Neutrophil (primary cell): Measurements from ENCODE around the gene SERPINB11.

Experiments
- H3K27ac ChIP-seq: fragments of 200-600 bp; sonication (generic); 2 replicates; pipeline ENCODE4 v1.5.1; 2016; ENCODE audit warnings: mild to moderate bottlenecking, moderate library complexity
- H3K27me3 ChIP-seq: fragments of 200-600 bp; sonication (generic); 2 replicates; pipeline ENCODE4 v1.6.0; 2016; ENCODE audit warnings: mild to moderate bottlenecking
- H3K36me3 ChIP-seq: fragments of 200-600 bp; sonication (generic); 2 replicates; pipeline ENCODE4 v1.5.1; 2017
- H3K4me1 ChIP-seq, 2 experiments: fragments of 200-600 bp in 1 of 2; sonication (generic) in 1 of 2; 1 replicate in 1 of 2; 2 replicates in 1 of 2; pipeline versions ENCODE4 v1.5.1 to v1.6.1; 2013 to 2016; ENCODE audit warnings: low read depth in 1 of 2, low read length in 1 of 2, mild to moderate bottlenecking in 1 of 2, moderate library complexity in 1 of 2; ENCODE audit not compliant: control insufficient read depth in 1 of 2, insufficient read depth in 1 of 2
- H3K4me3 ChIP-seq, 2 experiments: fragments of 200-600 bp in 1 of 2; sonication (generic) in 1 of 2; 1 replicate in 1 of 2; 2 replicates in 1 of 2; pipeline ENCODE4 v1.5.1; 2013 to 2016; ENCODE audit warnings: low read depth in 1 of 2, low read length in 1 of 2, mild to moderate bottlenecking in 1 of 2, moderate library complexity in 1 of 2
- H3K9me3 ChIP-seq: fragments of 200-600 bp; sonication (generic); 2 replicates; pipeline ENCODE4 v1.5.1; 2016
- TF ChIP-seq, protein P1 (sequence below): fragments of 200-600 bp; sonication (generic); IDR thresholded peaks from 2 replicates; pipeline ENCODE4 v1.5.1; 2016; ENCODE audit warnings: antibody characterized with exemption

Gene SERPINB11

GRCh38 chr18:63679820-63680606 lies 22.7 kb upstream of the SERPINB11 start:
- TF ChIP-seq, protein P1, sequence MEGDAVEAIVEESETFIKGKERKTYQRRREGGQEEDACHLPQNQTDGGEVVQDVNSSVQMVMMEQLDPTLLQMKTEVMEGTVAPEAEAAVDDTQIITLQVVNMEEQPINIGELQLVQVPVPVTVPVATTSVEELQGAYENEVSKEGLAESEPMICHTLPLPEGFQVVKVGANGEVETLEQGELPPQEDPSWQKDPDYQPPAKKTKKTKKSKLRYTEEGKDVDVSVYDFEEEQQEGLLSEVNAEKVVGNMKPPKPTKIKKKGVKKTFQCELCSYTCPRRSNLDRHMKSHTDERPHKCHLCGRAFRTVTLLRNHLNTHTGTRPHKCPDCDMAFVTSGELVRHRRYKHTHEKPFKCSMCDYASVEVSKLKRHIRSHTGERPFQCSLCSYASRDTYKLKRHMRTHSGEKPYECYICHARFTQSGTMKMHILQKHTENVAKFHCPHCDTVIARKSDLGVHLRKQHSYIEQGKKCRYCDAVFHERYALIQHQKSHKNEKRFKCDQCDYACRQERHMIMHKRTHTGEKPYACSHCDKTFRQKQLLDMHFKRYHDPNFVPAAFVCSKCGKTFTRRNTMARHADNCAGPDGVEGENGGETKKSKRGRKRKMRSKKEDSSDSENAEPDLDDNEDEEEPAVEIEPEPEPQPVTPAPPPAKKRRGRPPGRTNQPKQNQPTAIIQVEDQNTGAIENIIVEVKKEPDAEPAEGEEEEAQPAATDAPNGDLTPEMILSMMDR = no peak

GRCh38 chr18:63681449-63682340 lies 21.1 kb upstream of the SERPINB11 start:
- no peaks in the 10 kb centered on the region for H3K36me3 ChIP-seq
- H3K9me3 ChIP-seq = no peaks in the 10 kb centered on the region
- H3K4me3 ChIP-seq = no peak overlapping the region
- H3K27me3 ChIP-seq = no peaks in the 10 kb centered on the region
- peaks cover 17 to 24% of the 10 kb centered on the region in 2 experiments for H3K4me1 ChIP-seq
- no peak overlapping the region for H3K27ac ChIP-seq
- TF ChIP-seq, protein P1 = no peak

More at GRCh38 chr18:63679820-63680606, 22.7 kb upstream of the SERPINB11 start:
- Histone ChIP-seq H3K27ac (no peak overlapping the region), H3K4me1 (peaks cover 21 to 28% of the 10 kb centered on the region in 2 experiments), H3K9me3 (no peaks in the 10 kb centered on the region), H3K36me3 (no peaks in the 10 kb centered on the region), H3K27me3 (no peaks in the 10 kb centered on the region), H3K4me3 (no peak overlapping the region)

- H3K36me3 ChIP-seq = no peaks in the 10 kb centered on the region
- H3K9me3 ChIP-seq = no peaks in the 10 kb centered on the region
- TF ChIP-seq, protein P1 = no peak
- H3K27me3 ChIP-seq = no peaks in the 10 kb centered on the region
- H3K4me1 ChIP-seq = peaks cover 3 to 10% of the 10 kb centered on the region in 2 experiments
- no peak overlapping the region for H3K4me3 ChIP-seq
- H3K27ac ChIP-seq = no peak overlapping the region
Observed at GRCh38 chr18:63683152-63683551, 19.6 kb upstream of the SERPINB11 start.

- TF ChIP-seq, protein P1 = no peak
- peaks cover 5 to 13% of the 10 kb centered on the region in 2 experiments for H3K4me1 ChIP-seq
- no peak overlapping the region for H3K27ac ChIP-seq
- H3K4me3 ChIP-seq = no peak overlapping the region
- no peaks in the 10 kb centered on the region for H3K27me3 ChIP-seq
- H3K36me3 ChIP-seq = no peaks in the 10 kb centered on the region
- H3K9me3 ChIP-seq = no peaks in the 10 kb centered on the region
Observed at GRCh38 chr18:63683890-63684289, 18.9 kb upstream of the SERPINB11 start.

GRCh38 chr18:63684718-63685117 lies 18.0 kb upstream of the SERPINB11 start:
- no peaks in the 10 kb centered on the region for H3K9me3 ChIP-seq
- TF ChIP-seq, protein P1 = no peak
- H3K4me3 ChIP-seq = no peak overlapping the region
- H3K36me3 ChIP-seq = no peaks in the 10 kb centered on the region
- no peak overlapping the region for H3K27ac ChIP-seq
- H3K27me3 ChIP-seq = no peaks in the 10 kb centered on the region
- peaks cover 12 to 21% of the 10 kb centered on the region in 2 experiments for H3K4me1 ChIP-seq
